HEK293 (cell line): ENCODE results near the gene RAB23.

Source experiments
- CTCF ChIA-PET: fragments of 350-600 bp; formaldehyde crosslinking; extraction: SDS; loops from one replicate; lab custom pipeline; 2021; ENCODE audit warnings: antibody characterized with exemption; lab: Yijun Ruan, JAX
- POLR2A ChIA-PET: fragments of 300-600 bp; formaldehyde crosslinking; extraction: SDS; loops from one replicate; lab custom pipeline; 2020; ENCODE audit warnings: antibody characterized with exemption, inconsistent platforms; lab: Yijun Ruan, JAX
- H3K27ac ChIP-seq: fragments of 200-500 bp; sonication (Bioruptor generic); 2 replicates; pipeline ENCODE4 v1.5.1; 2014; ENCODE audit warnings: low read depth, low read length, control low read depth, inconsistent platforms; ENCODE audit errors: extremely low read depth
- H3K36me3 ChIP-seq, 2 experiments: fragments of 200-500 bp in 1 of 2; sonication (Bioruptor generic) in 1 of 2; 1 replicate in 1 of 2; 2 replicates in 1 of 2; pipeline ENCODE4 v1.5.1; 2014 to 2017; ENCODE audit warnings: inconsistent platforms in 2 of 2, low read length in 2 of 2; ENCODE audit not compliant: control insufficient read depth in 2 of 2, insufficient read depth in 1 of 2
- H3K4me1 ChIP-seq: fragments of 200-500 bp; sonication (Bioruptor generic); 2 replicates; pipeline ENCODE4 v1.5.1; 2014; ENCODE audit warnings: mild to moderate bottlenecking, low read length, inconsistent platforms; ENCODE audit not compliant: control insufficient read depth, insufficient read depth
- H3K4me3 ChIP-seq: 2 replicates; pipeline ENCODE4 v1.5.1; 2011; ENCODE audit warnings: low read depth, mild to moderate bottlenecking, control low read depth, low read length, moderate library complexity
- H3K9me3 ChIP-seq: fragments of 200-500 bp; sonication (Bioruptor generic); 2 replicates; pipeline ENCODE4 v1.5.1; 2014; ENCODE audit warnings: low read depth, low read length, inconsistent platforms; ENCODE audit not compliant: control insufficient read depth, insufficient read depth
- GLIS2 ChIP-seq: fragments of 450-650 bp; formaldehyde crosslinking; IDR thresholded peaks from 2 replicates; pipeline ENCODE4 v1.5.1; 2016; ENCODE audit warnings: missing biosample characterization, missing genetic modification characterization
- KLF9 ChIP-seq: fragments of 450-650 bp; formaldehyde crosslinking; IDR thresholded peaks from 2 replicates; pipeline ENCODE4 v1.5.1; 2016; ENCODE audit warnings: missing biosample characterization, missing genetic modification characterization, low read depth
- MEIS1 ChIP-seq: sonication (generic); formaldehyde crosslinking; IDR thresholded peaks from 2 replicates; pipeline ENCODE4 v1.8.1; 2022; ENCODE audit warnings: missing genetic modification reagents, mild to moderate bottlenecking, borderline replicate concordance
- MZF1 ChIP-seq: fragments of 450-650 bp; formaldehyde crosslinking; IDR thresholded peaks from 2 replicates; pipeline ENCODE4 v1.5.1; 2017; ENCODE audit warnings: missing biosample characterization, missing genetic modification characterization, borderline replicate concordance
- SALL2 ChIP-seq: fragments of 450-650 bp; formaldehyde crosslinking; IDR thresholded peaks from 2 replicates; pipeline ENCODE4 v1.5.0; 2017; ENCODE audit warnings: missing biosample characterization, mild to moderate bottlenecking, missing genetic modification characterization, borderline replicate concordance
- TCF7L2 ChIP-seq: IDR thresholded peaks from 2 replicates; pipeline ENCODE4 v1.6.1; 2011; ENCODE audit warnings: low read depth, mild to moderate bottlenecking, inconsistent platforms, low read length, moderate library complexity, borderline replicate concordance
- ZNF10 ChIP-seq: fragments of 450-650 bp; formaldehyde crosslinking; IDR thresholded peaks from 2 replicates; pipeline ENCODE4 v1.5.1; 2017; ENCODE audit warnings: missing biosample characterization, missing genetic modification characterization
- ZNF133 ChIP-seq: fragments of 450-650 bp; formaldehyde crosslinking; IDR thresholded peaks from 2 replicates; pipeline ENCODE4 v1.5.1; 2016; ENCODE audit warnings: missing biosample characterization, missing genetic modification characterization
- ZNF140 ChIP-seq: fragments of 450-650 bp; formaldehyde crosslinking; IDR thresholded peaks from 2 replicates; pipeline ENCODE4 v1.5.1; 2016; ENCODE audit warnings: missing biosample characterization, missing genetic modification characterization
- ZNF311 ChIP-seq: fragments of 450-650 bp; formaldehyde crosslinking; IDR thresholded peaks from 2 replicates; pipeline ENCODE4 v1.5.1; 2017; ENCODE audit warnings: missing biosample characterization, missing genetic modification characterization, borderline replicate concordance
- ZNF335 ChIP-seq: fragments of 450-650 bp; formaldehyde crosslinking; conservative IDR thresholded peaks from 2 replicates; pipeline ENCODE4 v1.5.1; 2016; ENCODE audit warnings: missing biosample characterization, missing genetic modification characterization
- ZNF600 ChIP-seq: fragments of 450-650 bp; formaldehyde crosslinking; IDR thresholded peaks from 2 replicates; pipeline ENCODE4 v1.5.1; 2016; ENCODE audit warnings: missing biosample characterization, missing genetic modification characterization
- ZNF629 ChIP-seq: fragments of 450-650 bp; formaldehyde crosslinking; IDR thresholded peaks from 2 replicates; pipeline ENCODE4 v1.5.1; 2017; ENCODE audit warnings: missing biosample characterization, missing genetic modification characterization
- ZNF654 ChIP-seq: fragments of 450-650 bp; formaldehyde crosslinking; IDR thresholded peaks from 2 replicates; pipeline ENCODE4 v1.5.1; 2016; ENCODE audit warnings: low read depth, missing biosample characterization, missing genetic modification characterization
- ZNF677 ChIP-seq: fragments of 450-650 bp; IDR thresholded peaks from 2 replicates; pipeline ENCODE4 v1.5.0; 2018; ENCODE audit warnings: missing biosample characterization, mild to moderate bottlenecking, missing genetic modification characterization, moderate library complexity
- ZNF76 ChIP-seq: fragments of 450-650 bp; formaldehyde crosslinking; IDR thresholded peaks from 2 replicates; pipeline ENCODE4; 2016; ENCODE audit warnings: low read depth, missing biosample characterization, missing genetic modification characterization, borderline replicate concordance
- ZNF777 ChIP-seq: fragments of 450-650 bp; formaldehyde crosslinking; IDR thresholded peaks from 2 replicates; pipeline ENCODE4 v1.5.1; 2017; ENCODE audit warnings: missing biosample characterization, missing genetic modification characterization, borderline replicate concordance
- TF ChIP-seq, protein P1 (sequence below): IDR thresholded peaks from 2 replicates; pipeline ENCODE4 v1.6.1; 2011; ENCODE audit warnings: mild to moderate bottlenecking, low read depth, low read length, borderline replicate concordance
- TF ChIP-seq, protein P2 (sequence below): fragments of 450-650 bp; IDR thresholded peaks from 2 replicates; pipeline ENCODE4 v1.5.1; 2018; ENCODE audit warnings: missing biosample characterization, missing genetic modification characterization
- TF ChIP-seq, protein P3 (sequence below): fragments of 450-650 bp; formaldehyde crosslinking; IDR thresholded peaks from 2 replicates; pipeline ENCODE4 v1.5.1; 2017; ENCODE audit warnings: missing biosample characterization, missing genetic modification characterization

Gene RAB23

DNA sequence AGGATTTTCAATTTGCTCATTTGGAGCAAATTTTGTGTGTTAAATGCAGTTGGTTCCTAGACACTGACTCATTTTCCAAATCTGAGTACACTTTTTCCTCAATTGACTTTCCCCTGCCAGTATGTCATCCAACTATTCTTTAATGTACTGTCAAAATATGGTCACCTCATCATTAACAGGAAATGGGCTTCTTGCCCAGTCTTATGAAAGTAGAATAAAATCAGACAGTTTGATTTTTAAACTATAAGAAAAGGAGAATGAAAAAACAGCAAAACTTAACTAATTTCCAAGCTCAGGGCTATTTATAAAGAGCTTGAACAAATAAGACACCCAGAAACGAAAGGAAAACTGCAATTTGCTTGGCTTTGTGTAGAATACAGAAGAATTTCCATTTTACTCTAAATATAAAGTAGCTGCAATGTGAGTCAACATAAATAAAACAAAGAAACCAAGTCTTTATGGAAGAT, 43.7 kb upstream of the RAB23 start:
- Histone ChIP-seq H3K27ac (no peak overlapping the region), H3K4me1 (no peaks in the 10 kb centered on the region), H3K9me3 (no peaks in the 10 kb centered on the region), H3K36me3 (no peaks in the 10 kb centered on the region), H3K4me3 (no peak overlapping the region)
- ChIA-PET CTCF (interaction anchor here (0.7 to 4.7 kb wide), 2 partner anchors 50 to 361 kb away, joined by 3 to 46 read pairs; partner anchors contain the start of gene PRIM2), POLR2A (no interaction called here)
- TF ChIP-seq, protein P1, sequence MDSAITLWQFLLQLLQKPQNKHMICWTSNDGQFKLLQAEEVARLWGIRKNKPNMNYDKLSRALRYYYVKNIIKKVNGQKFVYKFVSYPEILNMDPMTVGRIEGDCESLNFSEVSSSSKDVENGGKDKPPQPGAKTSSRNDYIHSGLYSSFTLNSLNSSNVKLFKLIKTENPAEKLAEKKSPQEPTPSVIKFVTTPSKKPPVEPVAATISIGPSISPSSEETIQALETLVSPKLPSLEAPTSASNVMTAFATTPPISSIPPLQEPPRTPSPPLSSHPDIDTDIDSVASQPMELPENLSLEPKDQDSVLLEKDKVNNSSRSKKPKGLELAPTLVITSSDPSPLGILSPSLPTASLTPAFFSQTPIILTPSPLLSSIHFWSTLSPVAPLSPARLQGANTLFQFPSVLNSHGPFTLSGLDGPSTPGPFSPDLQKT: no peak
- TF ChIP-seq MZF1 (tag by site-specific recombination) (no peak), ZNF677 (no peak), ZNF140 (no peak), ZNF335 (tag by site-specific recombination) (no peak), ZNF311 (tag by site-specific recombination) (no peak), GLIS2 (tag by site-specific recombination) (no peak), SALL2 (tag by site-specific recombination) (no peak), ZNF133 (tag by site-specific recombination) (no peak), ZNF629 (no peak), ZNF777 (tag by site-specific recombination) (no peak), TCF7L2 (no peak), ZNF10 (tag by site-specific recombination) (no peak), MEIS1 (no peak)
- TF ChIP-seq, protein P2, sequence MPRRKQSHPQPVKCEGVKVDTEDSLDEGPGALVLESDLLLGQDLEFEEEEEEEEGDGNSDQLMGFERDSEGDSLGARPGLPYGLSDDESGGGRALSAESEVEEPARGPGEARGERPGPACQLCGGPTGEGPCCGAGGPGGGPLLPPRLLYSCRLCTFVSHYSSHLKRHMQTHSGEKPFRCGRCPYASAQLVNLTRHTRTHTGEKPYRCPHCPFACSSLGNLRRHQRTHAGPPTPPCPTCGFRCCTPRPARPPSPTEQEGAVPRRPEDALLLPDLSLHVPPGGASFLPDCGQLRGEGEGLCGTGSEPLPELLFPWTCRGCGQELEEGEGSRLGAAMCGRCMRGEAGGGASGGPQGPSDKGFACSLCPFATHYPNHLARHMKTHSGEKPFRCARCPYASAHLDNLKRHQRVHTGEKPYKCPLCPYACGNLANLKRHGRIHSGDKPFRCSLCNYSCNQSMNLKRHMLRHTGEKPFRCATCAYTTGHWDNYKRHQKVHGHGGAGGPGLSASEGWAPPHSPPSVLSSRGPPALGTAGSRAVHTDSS (tag by site-specific recombination): no peak
- TF ChIP-seq, protein P3, sequence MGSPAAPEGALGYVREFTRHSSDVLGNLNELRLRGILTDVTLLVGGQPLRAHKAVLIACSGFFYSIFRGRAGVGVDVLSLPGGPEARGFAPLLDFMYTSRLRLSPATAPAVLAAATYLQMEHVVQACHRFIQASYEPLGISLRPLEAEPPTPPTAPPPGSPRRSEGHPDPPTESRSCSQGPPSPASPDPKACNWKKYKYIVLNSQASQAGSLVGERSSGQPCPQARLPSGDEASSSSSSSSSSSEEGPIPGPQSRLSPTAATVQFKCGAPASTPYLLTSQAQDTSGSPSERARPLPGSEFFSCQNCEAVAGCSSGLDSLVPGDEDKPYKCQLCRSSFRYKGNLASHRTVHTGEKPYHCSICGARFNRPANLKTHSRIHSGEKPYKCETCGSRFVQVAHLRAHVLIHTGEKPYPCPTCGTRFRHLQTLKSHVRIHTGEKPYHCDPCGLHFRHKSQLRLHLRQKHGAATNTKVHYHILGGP (tag by site-specific recombination): no peak

DNA sequence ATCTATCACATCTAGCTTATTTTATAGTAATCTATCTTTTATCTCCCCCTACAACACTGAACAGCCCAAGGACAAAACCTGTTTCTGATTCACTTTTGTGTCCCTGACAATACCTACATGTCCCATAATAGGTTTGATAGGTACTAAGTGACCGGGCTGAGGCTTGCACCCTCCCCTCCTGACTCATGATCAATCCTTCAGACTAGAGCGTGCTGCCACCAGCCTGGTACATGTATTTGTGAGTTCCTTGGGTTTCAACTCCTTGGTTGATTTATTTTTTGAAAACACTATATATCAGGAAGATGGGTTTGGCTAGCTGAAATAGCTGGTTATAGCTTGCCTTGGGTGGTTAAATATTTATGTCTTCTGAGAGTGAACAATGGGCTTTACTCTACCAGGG, 41.6 kb upstream of the RAB23 start:
- Histone ChIP-seq H3K4me3 (no peak overlapping the region), H3K36me3 (no peaks in the 10 kb centered on the region), H3K9me3 (no peaks in the 10 kb centered on the region), H3K27ac (no peak overlapping the region), H3K4me1 (no peaks in the 10 kb centered on the region)
- TF ChIP-seq KLF9 (tag by site-specific recombination) (no peak), ZNF654 (no peak), ZNF76 (tag by site-specific recombination) (no peak), ZNF600 (tag by site-specific recombination) (no peak)
- ChIA-PET CTCF (interaction anchor here (4.7 kb wide), 1 partner anchor 52 kb away, joined by 46 read pairs; the partner anchor contains the start of gene PRIM2), POLR2A (no interaction called here)
